Fibroblast of the aortic adventitia (primary cell): Measurements from ENCODE around the gene DNAH14. TPM values are rescaled to one million over a fixed set of nuclear protein-coding genes. Genes with fewer than 3 reads are reported as not detected.

Source experiments
- DNase-seq: peaks from one replicate; pipeline ENCODE4 v3.0.0-alpha.2; 2010; ENCODE audit warnings: low read depth
- H3K4me3 ChIP-seq: 2 replicates; pipeline ENCODE4 v1.5.1; 2011; ENCODE audit warnings: low read depth, mild to moderate bottlenecking, control low read depth, low read length, moderate library complexity
- CTCF ChIP-seq: IDR thresholded peaks from 2 replicates; pipeline ENCODE4 v1.5.1; 2011; ENCODE audit warnings: mild to moderate bottlenecking, low read length, control low read depth, inconsistent platforms; ENCODE audit not compliant: insufficient read depth
- total RNA-seq: library from RNA; depleted of rRNA; stranded (reverse); fragments of >200 nt; gene quantifications from 2 replicates; pipeline ENCODE4 v1.2.3, GENCODE V29; 2012; ENCODE audit warnings: low replicate concordance

Gene DNAH14
- total RNA-seq, 1 donor, result 33.9 TPM

DNA sequence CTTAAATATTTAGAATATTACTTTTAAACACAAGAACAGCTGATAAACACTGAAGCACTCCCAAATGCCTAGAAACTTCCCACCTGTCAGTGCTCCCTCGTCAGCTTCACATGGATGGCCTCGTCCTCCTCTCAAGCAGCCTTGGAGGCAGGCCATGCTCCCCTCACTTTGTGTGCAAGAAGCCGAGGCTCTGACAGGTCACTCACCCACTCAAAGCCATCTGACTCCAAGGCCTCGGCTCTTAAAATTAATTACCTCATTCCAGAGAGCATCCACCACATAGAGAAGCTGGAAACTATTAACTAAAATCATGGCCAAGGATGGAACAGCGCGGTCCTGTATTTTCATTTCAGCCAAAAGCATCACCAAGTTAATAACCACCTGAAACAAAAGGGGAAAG is 480.6 kb downstream of the DNAH14 start:
- H3K4me3 ChIP-seq, result no peak overlapping the region
- no peak for DNase-seq
- TF ChIP-seq CTCF, result no peak

DNA sequence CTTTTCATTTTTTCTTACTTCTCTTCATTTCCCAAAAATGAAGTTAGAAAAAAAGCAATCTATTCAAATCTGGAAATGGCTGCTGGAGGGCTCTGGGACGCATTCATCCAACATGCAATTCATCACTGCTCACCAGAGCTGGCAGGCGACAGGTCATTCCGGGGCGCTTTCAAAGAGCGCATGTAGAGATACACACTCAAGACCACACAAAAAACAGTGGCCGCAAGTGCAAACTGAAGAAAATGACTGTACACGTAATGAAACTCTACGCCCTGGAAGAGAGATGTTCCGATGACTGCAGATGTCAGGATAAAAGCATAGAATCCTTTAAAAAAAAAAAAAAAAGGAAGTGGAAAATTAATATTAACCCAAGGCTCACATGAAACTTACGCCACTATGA is 482.8 kb downstream of the DNAH14 start:
- DNase-seq, result no peak
- TF ChIP-seq CTCF, result no peak
- H3K4me3 ChIP-seq, result no peak overlapping the region

DNA sequence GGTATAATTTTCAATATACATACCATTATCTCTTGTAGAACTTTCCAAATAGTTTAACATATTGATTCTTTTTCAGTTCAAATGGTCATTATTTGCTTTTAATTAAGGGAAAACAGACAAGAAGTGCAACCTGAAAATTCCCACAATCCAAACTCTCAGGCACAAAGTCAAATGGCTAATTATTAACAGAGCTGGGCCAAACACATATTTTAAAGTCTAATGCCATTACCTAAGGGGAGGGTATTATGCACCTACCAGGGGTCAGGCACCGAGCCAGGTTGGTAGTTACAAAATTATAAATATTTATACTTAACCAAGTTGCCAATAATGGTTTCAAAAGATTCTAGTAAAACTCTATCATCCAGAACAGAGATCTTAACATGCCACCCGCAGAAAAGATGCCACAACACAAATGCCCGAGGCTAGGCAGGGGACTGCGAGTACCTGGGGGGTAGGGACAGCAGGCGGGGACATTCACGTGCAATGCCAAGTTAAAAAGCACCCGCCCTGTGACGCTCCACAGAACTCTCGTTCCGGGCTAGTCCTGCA is 483.4 kb downstream of the DNAH14 start:
- no peak overlapping the region for H3K4me3 ChIP-seq
- DNase-seq, result no peak
- no peak for TF ChIP-seq CTCF

- TF ChIP-seq CTCF, result no peak
- H3K4me3 ChIP-seq, result no peak overlapping the region
- DNase-seq, result no peak
Measured at GRCh38 chr1:225413708-225414375, 484.4 kb downstream of the DNAH14 start.

GRCh38 chr1:225415307-225415706 is 485.8 kb downstream of the DNAH14 start:
- no peak for DNase-seq
- no peak overlapping the region for H3K4me3 ChIP-seq
- TF ChIP-seq CTCF, result no peak

GRCh38 chr1:225415967-225416745 is 486.7 kb downstream of the DNAH14 start:
- no peak for TF ChIP-seq CTCF
- H3K4me3 ChIP-seq, result no peak overlapping the region
- no peak for DNase-seq
